Adrenal gland (tissue), 5 donors: ENCODE results near the gene ABHD17A.

Experiments
- CTCF ChIP-seq, 6 experiments: fragments of 450-650 bp in 4 of 6; fragments of 200-600 bp in 2 of 6; sonication (generic) in 1 of 6; IDR thresholded peaks; 1 replicate in 5 of 6; 2 replicates in 1 of 6; pipeline versions ENCODE4 v1.5.1 to v1.8.0; 2016 to 2021; ENCODE audit warnings: antibody characterized with exemption in 6 of 6, mild to moderate bottlenecking in 2 of 6, moderate library complexity in 1 of 6
- POLR2A ChIP-seq, 2 donors: fragments of 450-650 bp; IDR thresholded peaks; one replicate each; pipeline ENCODE4 v1.6.1; 2017; ENCODE audit warnings: antibody characterized with exemption in 2 of 2, mild to moderate bottlenecking in 2 of 2, moderate library complexity in 1 of 2
- donor health status: DM: no; HTN: no; CAD: no.

DNA sequence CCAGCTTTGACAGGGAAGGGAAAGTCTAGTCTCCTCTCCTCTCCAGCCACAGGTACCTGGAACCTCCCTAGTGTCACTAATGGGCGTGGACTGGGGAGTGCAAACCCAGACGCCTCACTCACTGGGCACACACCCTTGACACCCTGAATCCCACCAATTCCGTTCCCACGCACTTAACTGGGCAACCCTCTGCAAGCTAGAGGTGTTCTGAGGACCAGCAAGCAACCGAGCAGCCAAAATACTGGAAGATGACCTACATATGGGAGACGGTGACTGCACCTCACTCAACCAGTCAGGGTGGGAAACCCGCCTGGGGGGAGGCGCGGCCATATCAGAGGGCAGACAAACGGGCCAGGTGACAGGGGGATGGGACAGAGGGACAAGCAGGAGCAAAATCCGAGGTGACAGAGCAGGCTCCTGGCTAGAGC lies 991 bp downstream of the ABHD17A start:
- TF ChIP-seq POLR2A (IDR thresholded peaks at IDR 0.05) (no peak), CTCF (IDR thresholded peaks at IDR 0.05) (no peak)
